ENCODE measurements around the gene FBXL14.

DNA sequence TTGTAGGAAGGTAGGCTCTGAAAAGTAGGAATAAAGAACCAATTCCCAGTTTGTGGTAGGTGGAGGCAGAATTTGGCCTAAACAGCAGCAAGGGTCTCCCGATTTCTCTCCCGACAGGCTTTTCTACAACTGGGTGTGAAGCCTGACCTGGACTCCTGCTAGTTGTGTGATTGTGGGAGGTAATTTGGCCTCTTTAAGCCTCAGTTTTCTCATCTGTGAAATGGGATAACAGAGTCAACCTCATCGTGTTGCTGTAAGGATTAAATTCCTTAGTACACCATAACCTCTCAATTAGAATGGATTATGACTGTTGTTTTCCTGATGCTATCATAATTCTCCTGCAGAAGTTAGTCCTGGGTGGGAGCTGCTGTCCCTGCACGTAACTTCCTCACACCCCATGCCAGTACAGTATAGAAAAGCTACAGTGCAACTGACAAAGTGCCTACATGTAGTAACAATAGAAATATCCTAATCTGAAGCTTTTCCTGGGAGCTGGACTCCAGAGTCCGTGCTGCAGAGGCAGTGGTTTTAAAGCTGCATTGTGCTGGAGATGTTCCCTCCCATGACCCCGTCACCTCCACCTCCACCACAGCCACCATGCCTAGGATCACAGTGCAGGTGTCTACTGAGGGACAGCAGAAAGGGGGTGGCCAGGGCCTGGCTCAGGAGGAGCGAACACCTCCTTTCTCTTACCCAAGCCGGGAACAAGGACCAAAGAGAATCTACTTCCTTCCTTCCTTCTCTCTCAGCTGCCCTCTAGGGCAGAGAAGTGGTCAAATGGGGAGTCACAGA is 76.5 kb downstream of the FBXL14 start:
- TF ChIP-seq POLR2AphosphoS5 (IDR thresholded peaks at IDR 0.05), result no peak
- TF ChIP-seq, protein P1, sequence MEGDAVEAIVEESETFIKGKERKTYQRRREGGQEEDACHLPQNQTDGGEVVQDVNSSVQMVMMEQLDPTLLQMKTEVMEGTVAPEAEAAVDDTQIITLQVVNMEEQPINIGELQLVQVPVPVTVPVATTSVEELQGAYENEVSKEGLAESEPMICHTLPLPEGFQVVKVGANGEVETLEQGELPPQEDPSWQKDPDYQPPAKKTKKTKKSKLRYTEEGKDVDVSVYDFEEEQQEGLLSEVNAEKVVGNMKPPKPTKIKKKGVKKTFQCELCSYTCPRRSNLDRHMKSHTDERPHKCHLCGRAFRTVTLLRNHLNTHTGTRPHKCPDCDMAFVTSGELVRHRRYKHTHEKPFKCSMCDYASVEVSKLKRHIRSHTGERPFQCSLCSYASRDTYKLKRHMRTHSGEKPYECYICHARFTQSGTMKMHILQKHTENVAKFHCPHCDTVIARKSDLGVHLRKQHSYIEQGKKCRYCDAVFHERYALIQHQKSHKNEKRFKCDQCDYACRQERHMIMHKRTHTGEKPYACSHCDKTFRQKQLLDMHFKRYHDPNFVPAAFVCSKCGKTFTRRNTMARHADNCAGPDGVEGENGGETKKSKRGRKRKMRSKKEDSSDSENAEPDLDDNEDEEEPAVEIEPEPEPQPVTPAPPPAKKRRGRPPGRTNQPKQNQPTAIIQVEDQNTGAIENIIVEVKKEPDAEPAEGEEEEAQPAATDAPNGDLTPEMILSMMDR (IDR thresholded peaks at IDR 0.05), result no peak

Data from prostate gland (tissue), 2 donors.